ENCODE measurements around the gene SRRM4.
"Not testable (repeated sequence)": the region's sequence is repeated elsewhere in the genome, so short reads cannot be mapped to it uniquely, and the experiment has no call there.

Gene SRRM4

GRCh38 chr12:119090865-119091264 is 109.5 kb downstream of the SRRM4 start:
- no peaks in the 10 kb centered on the region for H3K9me3 ChIP-seq (ENCODE audit: control insufficient read depth, insufficient read depth, low read length)
- no peak overlapping the region for H3K9ac ChIP-seq (ENCODE audit: low read depth, low read length)
- H3K36me3 ChIP-seq (ENCODE audit: control insufficient read depth, insufficient read depth, low read length), result no peaks in the 10 kb centered on the region
- H3K27ac ChIP-seq (ENCODE audit: low read depth, low read length), result no peak overlapping the region
- peaks cover 32% of the 10 kb centered on the region for H3K4me1 ChIP-seq (ENCODE audit: control insufficient read depth, insufficient read depth, low read length)
- H3K27me3 ChIP-seq (ENCODE audit: control insufficient read depth, insufficient read depth, low read length), result no peaks in the 10 kb centered on the region
- no peak overlapping the region for H3K4me3 ChIP-seq (ENCODE audit: low read depth, low read length)

- no peaks in the 10 kb centered on the region for H3K36me3 ChIP-seq (ENCODE audit: control insufficient read depth, insufficient read depth, low read length)
- no peak overlapping the region for H3K27ac ChIP-seq (ENCODE audit: low read depth, low read length)
- no peak overlapping the region for H3K9ac ChIP-seq (ENCODE audit: low read depth, low read length)
- no peaks in the 10 kb centered on the region for H3K9me3 ChIP-seq (ENCODE audit: control insufficient read depth, insufficient read depth, low read length)
- H3K27me3 ChIP-seq (ENCODE audit: control insufficient read depth, insufficient read depth, low read length), result no peaks in the 10 kb centered on the region
- H3K4me1 ChIP-seq (ENCODE audit: control insufficient read depth, insufficient read depth, low read length), result no peaks in the 10 kb centered on the region; the same call in 1 of the 2 replicates
- no peak overlapping the region for H3K4me3 ChIP-seq (ENCODE audit: low read depth, low read length)
These were observed 115.3 kb downstream of the SRRM4 start for GRCh38 chr12:119096429-119097202.

- Histone ChIP-seq H3K9ac (ENCODE audit: low read depth, low read length) (no peak overlapping the region), H3K36me3 (ENCODE audit: control insufficient read depth, insufficient read depth, low read length) (no peaks in the 10 kb centered on the region), H3K27me3 (ENCODE audit: control insufficient read depth, insufficient read depth, low read length) (no peaks in the 10 kb centered on the region), H3K9me3 (ENCODE audit: control insufficient read depth, insufficient read depth, low read length) (no peaks in the 10 kb centered on the region), H3K4me1 (ENCODE audit: control insufficient read depth, insufficient read depth, low read length) (no peaks in the 10 kb centered on the region), H3K27ac (ENCODE audit: low read depth, low read length) (no peak overlapping the region), H3K4me3 (ENCODE audit: low read depth, low read length) (no peak overlapping the region)
These were observed 119.6 kb downstream of the SRRM4 start for GRCh38 chr12:119100933-119101332.

GRCh38 chr12:119102274-119102673 is 120.9 kb downstream of the SRRM4 start:
- H3K27ac ChIP-seq (ENCODE audit: low read depth, low read length), result no peak overlapping the region
- no peaks in the 10 kb centered on the region for H3K27me3 ChIP-seq (ENCODE audit: control insufficient read depth, insufficient read depth, low read length)
- H3K4me3 ChIP-seq (ENCODE audit: low read depth, low read length), result no peak overlapping the region
- no peaks in the 10 kb centered on the region for H3K4me1 ChIP-seq (ENCODE audit: control insufficient read depth, insufficient read depth, low read length)
- no peak overlapping the region for H3K9ac ChIP-seq (ENCODE audit: low read depth, low read length)
- H3K36me3 ChIP-seq (ENCODE audit: control insufficient read depth, insufficient read depth, low read length), result no peaks in the 10 kb centered on the region
- H3K9me3 ChIP-seq (ENCODE audit: control insufficient read depth, insufficient read depth, low read length), result no peaks in the 10 kb centered on the region

GRCh38 chr12:119102714-119103113 is 121.4 kb downstream of the SRRM4 start:
- H3K27ac ChIP-seq (ENCODE audit: low read depth, low read length), result no peak overlapping the region
- no peak overlapping the region for H3K4me3 ChIP-seq (ENCODE audit: low read depth, low read length)
- H3K36me3 ChIP-seq (ENCODE audit: control insufficient read depth, insufficient read depth, low read length), result no peaks in the 10 kb centered on the region
- H3K4me1 ChIP-seq (ENCODE audit: control insufficient read depth, insufficient read depth, low read length), result no peaks in the 10 kb centered on the region
- no peaks in the 10 kb centered on the region for H3K27me3 ChIP-seq (ENCODE audit: control insufficient read depth, insufficient read depth, low read length)
- no peak overlapping the region for H3K9ac ChIP-seq (ENCODE audit: low read depth, low read length)
- no peaks in the 10 kb centered on the region for H3K9me3 ChIP-seq (ENCODE audit: control insufficient read depth, insufficient read depth, low read length)

- not testable (repeated sequence) for H3K36me3 ChIP-seq (ENCODE audit: control insufficient read depth, insufficient read depth, low read length); H3K4me1 ChIP-seq (ENCODE audit: control insufficient read depth, insufficient read depth, low read length)
These were observed 123.6 kb downstream of the SRRM4 start for GRCh38 chr12:119104969-119105368.

GRCh38 chr12:119113496-119113986 is 132.2 kb downstream of the SRRM4 start:
- no peak overlapping the region for H3K4me3 ChIP-seq (ENCODE audit: low read depth, low read length)
- H3K27me3 ChIP-seq (ENCODE audit: control insufficient read depth, insufficient read depth, low read length), result no peaks in the 10 kb centered on the region
- H3K27ac ChIP-seq (ENCODE audit: low read depth, low read length), result no peak overlapping the region
- H3K9ac ChIP-seq (ENCODE audit: low read depth, low read length), result no peak overlapping the region
- no peaks in the 10 kb centered on the region for H3K36me3 ChIP-seq (ENCODE audit: control insufficient read depth, insufficient read depth, low read length)
- H3K4me1 ChIP-seq (ENCODE audit: control insufficient read depth, insufficient read depth, low read length), result 0 out of 2 replicates have a peak, but pooled peaks cover 3% of the 10 kb centered on the region
- peaks cover 9% of the 10 kb centered on the region for H3K9me3 ChIP-seq (ENCODE audit: control insufficient read depth, insufficient read depth, low read length)

More at GRCh38 chr12:119104969-119105368, 123.6 kb downstream of the SRRM4 start:
- H3K27me3 ChIP-seq (ENCODE audit: control insufficient read depth, insufficient read depth, low read length); H3K9me3 ChIP-seq (ENCODE audit: control insufficient read depth, insufficient read depth, low read length); H3K9ac ChIP-seq (ENCODE audit: low read depth, low read length); H3K4me3 ChIP-seq (ENCODE audit: low read depth, low read length); H3K27ac ChIP-seq (ENCODE audit: low read depth, low read length): not testable (repeated sequence)

- Histone ChIP-seq H3K36me3 (ENCODE audit: control insufficient read depth, insufficient read depth, low read length) (no peaks in the 10 kb centered on the region), H3K9ac (ENCODE audit: low read depth, low read length) (no peak overlapping the region), H3K4me3 (ENCODE audit: low read depth, low read length) (no peak overlapping the region), H3K27ac (ENCODE audit: low read depth, low read length) (no peak overlapping the region), H3K4me1 (ENCODE audit: control insufficient read depth, insufficient read depth, low read length) (0 out of 2 replicates have a peak, but pooled peaks cover 3% of the 10 kb centered on the region), H3K9me3 (ENCODE audit: control insufficient read depth, insufficient read depth, low read length) (peaks cover 9% of the 10 kb centered on the region), H3K27me3 (ENCODE audit: control insufficient read depth, insufficient read depth, low read length) (no peaks in the 10 kb centered on the region)
These were observed 133.0 kb downstream of the SRRM4 start for GRCh38 chr12:119114294-119114693.

GRCh38 chr12:119115296-119115905 is 134.1 kb downstream of the SRRM4 start:
- H3K9me3 ChIP-seq (ENCODE audit: control insufficient read depth, insufficient read depth, low read length), result peaks cover 6% of the 10 kb centered on the region
- H3K4me1 ChIP-seq (ENCODE audit: control insufficient read depth, insufficient read depth, low read length), result 0 out of 2 replicates have a peak, but pooled peaks cover 3% of the 10 kb centered on the region
- H3K27me3 ChIP-seq (ENCODE audit: control insufficient read depth, insufficient read depth, low read length), result no peaks in the 10 kb centered on the region
- no peaks in the 10 kb centered on the region for H3K36me3 ChIP-seq (ENCODE audit: control insufficient read depth, insufficient read depth, low read length)
- no peak overlapping the region for H3K27ac ChIP-seq (ENCODE audit: low read depth, low read length)
- H3K9ac ChIP-seq (ENCODE audit: low read depth, low read length), result no peak overlapping the region
- H3K4me3 ChIP-seq (ENCODE audit: low read depth, low read length), result no peak overlapping the region

GRCh38 chr12:119117936-119118335 is 136.6 kb downstream of the SRRM4 start:
- H3K4me1 ChIP-seq (ENCODE audit: control insufficient read depth, insufficient read depth, low read length), result 0 out of 2 replicates have a peak, but pooled peaks cover 3% of the 10 kb centered on the region
- H3K27ac ChIP-seq (ENCODE audit: low read depth, low read length), result no peak overlapping the region
- H3K9ac ChIP-seq (ENCODE audit: low read depth, low read length), result no peak overlapping the region
- H3K4me3 ChIP-seq (ENCODE audit: low read depth, low read length), result no peak overlapping the region
- H3K27me3 ChIP-seq (ENCODE audit: control insufficient read depth, insufficient read depth, low read length), result no peaks in the 10 kb centered on the region
- H3K9me3 ChIP-seq (ENCODE audit: control insufficient read depth, insufficient read depth, low read length), result no peaks in the 10 kb centered on the region
- H3K36me3 ChIP-seq (ENCODE audit: control insufficient read depth, insufficient read depth, low read length), result no peaks in the 10 kb centered on the region

- 0 out of 2 replicates have a peak, but pooled peaks cover 3% of the 10 kb centered on the region for H3K4me1 ChIP-seq (ENCODE audit: control insufficient read depth, insufficient read depth, low read length)
- H3K36me3 ChIP-seq (ENCODE audit: control insufficient read depth, insufficient read depth, low read length), result no peaks in the 10 kb centered on the region
- no peaks in the 10 kb centered on the region for H3K27me3 ChIP-seq (ENCODE audit: control insufficient read depth, insufficient read depth, low read length)
- H3K9me3 ChIP-seq (ENCODE audit: control insufficient read depth, insufficient read depth, low read length), result no peaks in the 10 kb centered on the region
- H3K4me3 ChIP-seq (ENCODE audit: low read depth, low read length), result no peak overlapping the region
- H3K9ac ChIP-seq (ENCODE audit: low read depth, low read length), result no peak overlapping the region
- H3K27ac ChIP-seq (ENCODE audit: low read depth, low read length), result no peak overlapping the region
These were observed 137.3 kb downstream of the SRRM4 start for GRCh38 chr12:119118625-119119024.
